ENCODE data around the gene PROZ.
A peak's percentile ranks its signal among the peaks of the same experiment; 100 is the strongest.

Gene PROZ

GRCh38 chr13:113209336-113209758 lies 50.9 kb downstream of the PROZ start, which contains the start of gene CUL4A:
Gene CUL4A, plus strand, starts transcription at chr13:113209613. Its CDS starts 15 bp downstream, at chr13:113209628.
- DNase-seq: peak; percentile 72 to 79

- DNase-seq: peak; percentile 81 to 82
These were observed 51.4 kb downstream of the PROZ start for GRCh38 chr13:113209759-113210421.

GRCh38 chr13:113210833-113211232 lies 52.4 kb downstream of the PROZ start:
- DNase-seq: no peak

GRCh38 chr13:113211774-113212173 lies 53.3 kb downstream of the PROZ start:
- no peak for DNase-seq

- no peak for DNase-seq
These were observed 58.0 kb downstream of the PROZ start for GRCh38 chr13:113216254-113217048.

- no peak for DNase-seq
These were observed 60.1 kb downstream of the PROZ start for GRCh38 chr13:113218586-113218985.

GRCh38 chr13:113219256-113219940 lies 61.0 kb downstream of the PROZ start:
- no peak for DNase-seq

GRCh38 chr13:113220141-113220598 lies 61.7 kb downstream of the PROZ start:
- DNase-seq: no peak

- peak in 1 of 2 donors; percentile 21 for DNase-seq
These were observed 62.4 kb downstream of the PROZ start for GRCh38 chr13:113220877-113221276.
